Right lobe of liver (tissue), 6 donors: ENCODE data around the gene PCYOX1L. TPM values are rescaled to one million over a fixed set of nuclear protein-coding genes. Genes with fewer than 3 reads are reported as not detected.

Experiments
- ATAC-seq, 4 donors: fragments of 200-7000 bp; cut with Tn5 transposase; one replicate each; pipeline ENCODE4 v1.9.1; 2020; ENCODE audit warnings: mild to moderate bottlenecking in 4 of 4, moderate library complexity in 4 of 4
- DNase-seq, 3 donors: peaks; one replicate each; pipeline ENCODE4 v3.0.0-alpha.2; 2020
- H3K27ac ChIP-seq, 3 donors: fragments of 200-600 bp; one replicate each; pipeline ENCODE4 v1.8.0; 2022
- H3K27me3 ChIP-seq, 2 donors: fragments of 200-600 bp; one replicate each; pipeline ENCODE4 v1.8.0; 2022
- H3K36me3 ChIP-seq, 4 donors: fragments of 200-600 bp; sonication (generic) in 1 of 4; one replicate each; pipeline versions ENCODE4 v1.5.1 to v1.8.0; 2017 to 2022; ENCODE audit warnings: control low read depth in 1 of 4
- H3K4me1 ChIP-seq, 4 donors: fragments of 200-600 bp; sonication (generic) in 1 of 4; one replicate each; pipeline versions ENCODE4 v1.5.1 to v1.8.0; 2017 to 2022; ENCODE audit warnings: control low read depth in 1 of 4
- H3K4me3 ChIP-seq, 3 donors: fragments of 200-600 bp; one replicate each; pipeline ENCODE4 v1.8.0; 2022
- H3K9me3 ChIP-seq, 4 donors: fragments of 200-600 bp; sonication (generic) in 1 of 4; one replicate each; pipeline versions ENCODE4 v1.5.1 to v1.8.0; 2017 to 2022; ENCODE audit warnings: control low read depth in 1 of 4
- POLR2A ChIP-seq: fragments of 450-650 bp; IDR thresholded peaks from one replicate; pipeline ENCODE4 v1.6.1; 2017; ENCODE audit warnings: antibody characterized with exemption, mild to moderate bottlenecking
- WGBS: methylation state at CpG from one replicate; pipeline ENCODE4 v1.1.6; 2018; ENCODE audit warnings: low coverage, low lambda C conversion rate; ENCODE audit not compliant: insufficient coverage; ENCODE audit errors: missing lambda C conversion rate; 5-methylcytosine and 5-hydroxymethylcytosine counted together
- intact Hi-C, 2 donors: fragments of 100-400 bp; cut with DNase I; formaldehyde crosslinking; loops; one replicate each; pipeline versions ENCODE4 v1.11.2 to v1.14.1; 2022
- total RNA-seq, 6 experiments: library from RNA; depleted of rRNA in 2 of 6; stranded (reverse); fragments of >200 nt in 2 of 6; fragmentation: NEBNext Ultra II Directional in 3 of 6; extraction: Animal tissue kit (Norgen Biotek cat#: 25700) in 3 of 6; gene quantifications; one replicate each; pipeline versions ENCODE4 v1.1.0 to v1.2.4, GENCODE V29; 2016 to 2023
- TF ChIP-seq, protein P1 (sequence below), 4 donors: fragments of 200-600 bp in 3 of 4; fragments of 450-650 bp in 1 of 4; IDR thresholded peaks; one replicate each; pipeline versions ENCODE4 v1.5.1 to v1.8.0; 2016 to 2022; ENCODE audit warnings: antibody characterized with exemption in 4 of 4, mild to moderate bottlenecking in 2 of 4
- donor health status: DM: no; HTN: yes; CAD: no.
- donor health status: DM: no; HTN: no; CAD: no.
- donor health status: DM: no; HTN: no; CAD: no.
- donor health status: DM: no; HTN: yes; CAD: no.
- donor health status: DM: no; HTN: yes; CAD: no.

The PCYOX1L gene
- total RNA-seq, 6 experiments from 2014 or later = 0.29 to 1.2 (median 0.62) TPM

DNA sequence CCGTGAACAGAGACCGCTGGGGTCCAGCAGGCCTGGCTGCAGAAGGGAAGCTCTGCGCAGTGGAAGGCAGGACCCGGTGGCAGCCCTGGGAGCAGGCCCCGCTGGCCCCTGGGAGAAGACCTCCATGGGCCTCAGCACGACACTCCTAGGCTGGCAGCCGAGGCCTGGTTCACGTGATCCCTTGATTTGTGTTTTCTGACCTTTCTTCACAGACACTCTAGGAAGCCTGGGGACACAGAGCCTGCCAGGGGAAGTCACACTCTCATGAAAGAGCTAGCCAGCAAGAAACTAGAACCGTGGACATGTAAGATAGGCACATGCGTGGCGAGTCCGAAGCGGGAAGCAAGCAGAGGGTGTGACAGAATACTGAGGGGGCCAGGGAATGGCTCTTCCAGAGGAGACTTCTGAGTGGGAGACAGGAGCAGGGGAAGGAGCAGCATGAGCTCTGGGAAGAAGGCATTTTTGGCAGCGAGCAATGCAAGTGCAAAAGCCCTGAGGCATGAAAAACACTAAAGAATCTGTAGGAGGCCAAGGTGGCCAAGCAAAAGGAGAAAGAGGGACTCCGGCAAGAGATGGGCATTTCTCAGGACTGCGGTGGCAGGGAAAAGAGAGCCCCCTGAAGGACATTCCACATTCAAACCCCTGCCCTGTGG is 47.8 kb downstream of the PCYOX1L start:
- no peaks in the 10 kb centered on the region for H3K36me3 ChIP-seq
- TF ChIP-seq, protein P1, sequence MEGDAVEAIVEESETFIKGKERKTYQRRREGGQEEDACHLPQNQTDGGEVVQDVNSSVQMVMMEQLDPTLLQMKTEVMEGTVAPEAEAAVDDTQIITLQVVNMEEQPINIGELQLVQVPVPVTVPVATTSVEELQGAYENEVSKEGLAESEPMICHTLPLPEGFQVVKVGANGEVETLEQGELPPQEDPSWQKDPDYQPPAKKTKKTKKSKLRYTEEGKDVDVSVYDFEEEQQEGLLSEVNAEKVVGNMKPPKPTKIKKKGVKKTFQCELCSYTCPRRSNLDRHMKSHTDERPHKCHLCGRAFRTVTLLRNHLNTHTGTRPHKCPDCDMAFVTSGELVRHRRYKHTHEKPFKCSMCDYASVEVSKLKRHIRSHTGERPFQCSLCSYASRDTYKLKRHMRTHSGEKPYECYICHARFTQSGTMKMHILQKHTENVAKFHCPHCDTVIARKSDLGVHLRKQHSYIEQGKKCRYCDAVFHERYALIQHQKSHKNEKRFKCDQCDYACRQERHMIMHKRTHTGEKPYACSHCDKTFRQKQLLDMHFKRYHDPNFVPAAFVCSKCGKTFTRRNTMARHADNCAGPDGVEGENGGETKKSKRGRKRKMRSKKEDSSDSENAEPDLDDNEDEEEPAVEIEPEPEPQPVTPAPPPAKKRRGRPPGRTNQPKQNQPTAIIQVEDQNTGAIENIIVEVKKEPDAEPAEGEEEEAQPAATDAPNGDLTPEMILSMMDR (IDR thresholded peaks at IDR 0.05) = no peak
- no peak for TF ChIP-seq POLR2A
- no peaks in the 10 kb centered on the region for H3K9me3 ChIP-seq
- no peaks in the 10 kb centered on the region for H3K27me3 ChIP-seq
- H3K4me1 ChIP-seq = no peaks in the 10 kb centered on the region
- H3K27ac ChIP-seq = peak overlapping the region; percentile 10 to 29 (median 16)
- 71% methylated on average over 14 of the region's 16 CpGs for WGBS
- ATAC-seq (no peak), DNase-seq (no peak)
- H3K4me3 ChIP-seq = no peak overlapping the region
- intact Hi-C loops = no loop called here

DNA sequence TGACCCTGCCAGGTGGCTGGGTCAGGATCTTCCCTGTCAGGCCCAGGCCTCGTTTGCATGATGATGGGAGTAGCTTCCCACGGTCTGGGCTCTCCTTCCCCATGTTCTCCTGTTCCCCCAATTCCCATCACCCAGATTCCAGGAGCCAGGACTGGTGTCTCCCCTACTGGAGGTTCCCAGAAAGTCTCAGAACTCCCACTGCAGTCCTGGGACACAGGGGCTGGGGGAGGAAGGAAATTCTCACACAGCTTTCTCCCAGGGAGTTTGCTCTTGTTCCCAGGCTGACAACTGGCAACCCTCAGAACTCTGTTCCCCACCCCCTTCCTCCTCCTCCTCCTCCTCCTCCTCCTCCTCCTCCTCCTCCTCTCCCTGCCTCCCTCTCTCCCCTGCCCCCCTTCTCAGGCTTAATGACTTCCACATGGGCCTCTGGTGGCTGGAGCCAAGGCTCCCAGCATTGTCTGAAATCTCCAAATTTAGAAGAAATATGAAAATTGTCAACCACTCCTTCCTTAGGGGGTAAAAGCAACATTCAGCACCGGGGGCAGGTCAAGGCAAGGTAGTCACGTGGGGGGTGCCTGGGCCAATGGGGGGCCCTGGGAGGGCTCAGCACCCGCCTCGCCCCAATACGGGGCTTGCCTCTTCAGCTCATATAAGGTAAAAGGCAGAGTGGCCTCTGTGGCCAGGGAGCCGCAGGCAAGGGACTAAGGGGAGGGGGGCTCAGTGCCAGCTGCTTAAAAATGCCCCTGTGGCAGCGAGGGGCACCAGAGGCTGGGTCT is 48.5 kb downstream of the PCYOX1L start:
- H3K4me3 ChIP-seq = peak overlapping the region; percentile 21 to 37 (median 35)
- no peaks in the 10 kb centered on the region for H3K9me3 ChIP-seq
- H3K36me3 ChIP-seq = no peaks in the 10 kb centered on the region
- H3K27ac ChIP-seq = peak overlapping the region; percentile 54 to 64 (median 62)
- peak; percentile 56 to 66 (median 64) for ATAC-seq
- intact Hi-C loops = no loop called here
- peak in 1 of 3 donors; percentile 57 for DNase-seq
- no peaks in the 10 kb centered on the region for H3K4me1 ChIP-seq
- WGBS = 65% methylated on average over 6 of the region's 9 CpGs
- H3K27me3 ChIP-seq = no peaks in the 10 kb centered on the region
- peak; percentile 49 for TF ChIP-seq POLR2A
- TF ChIP-seq, protein P1 (IDR thresholded peaks at IDR 0.05) = no peak

DNA sequence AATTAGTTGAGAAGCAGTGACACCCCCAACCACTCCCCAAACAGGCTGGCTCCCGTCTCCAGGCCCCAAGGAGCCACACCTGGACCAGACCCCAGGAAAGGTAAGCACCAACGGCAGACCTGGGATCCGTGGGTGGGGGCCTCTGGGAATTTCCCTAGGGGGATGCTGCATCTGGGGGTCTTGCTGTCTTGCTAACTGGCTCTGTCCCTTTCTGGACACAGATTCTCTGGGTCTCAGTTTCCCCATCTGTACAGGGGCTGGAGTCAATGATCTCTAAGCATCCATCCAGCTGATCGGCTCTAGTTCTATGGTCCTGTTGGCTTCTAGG is 49.1 kb downstream of the PCYOX1L start:
- DNase-seq (no peak), ATAC-seq (no peak)
- WGBS = no CpG with 5 or more reads among the region's 4 CpGs
- no peaks in the 10 kb centered on the region for H3K27me3 ChIP-seq
- no peaks in the 10 kb centered on the region for H3K36me3 ChIP-seq
- intact Hi-C loops = no loop called here
- TF ChIP-seq, protein P1 (IDR thresholded peaks at IDR 0.05) = no peak
- no peak for TF ChIP-seq POLR2A
- H3K9me3 ChIP-seq = no peaks in the 10 kb centered on the region
- no peaks in the 10 kb centered on the region for H3K4me1 ChIP-seq
- H3K27ac ChIP-seq = peak overlapping the region; percentile 54 to 64 (median 62)
- peak overlapping the region; percentile 21 to 37 (median 35) for H3K4me3 ChIP-seq

DNA sequence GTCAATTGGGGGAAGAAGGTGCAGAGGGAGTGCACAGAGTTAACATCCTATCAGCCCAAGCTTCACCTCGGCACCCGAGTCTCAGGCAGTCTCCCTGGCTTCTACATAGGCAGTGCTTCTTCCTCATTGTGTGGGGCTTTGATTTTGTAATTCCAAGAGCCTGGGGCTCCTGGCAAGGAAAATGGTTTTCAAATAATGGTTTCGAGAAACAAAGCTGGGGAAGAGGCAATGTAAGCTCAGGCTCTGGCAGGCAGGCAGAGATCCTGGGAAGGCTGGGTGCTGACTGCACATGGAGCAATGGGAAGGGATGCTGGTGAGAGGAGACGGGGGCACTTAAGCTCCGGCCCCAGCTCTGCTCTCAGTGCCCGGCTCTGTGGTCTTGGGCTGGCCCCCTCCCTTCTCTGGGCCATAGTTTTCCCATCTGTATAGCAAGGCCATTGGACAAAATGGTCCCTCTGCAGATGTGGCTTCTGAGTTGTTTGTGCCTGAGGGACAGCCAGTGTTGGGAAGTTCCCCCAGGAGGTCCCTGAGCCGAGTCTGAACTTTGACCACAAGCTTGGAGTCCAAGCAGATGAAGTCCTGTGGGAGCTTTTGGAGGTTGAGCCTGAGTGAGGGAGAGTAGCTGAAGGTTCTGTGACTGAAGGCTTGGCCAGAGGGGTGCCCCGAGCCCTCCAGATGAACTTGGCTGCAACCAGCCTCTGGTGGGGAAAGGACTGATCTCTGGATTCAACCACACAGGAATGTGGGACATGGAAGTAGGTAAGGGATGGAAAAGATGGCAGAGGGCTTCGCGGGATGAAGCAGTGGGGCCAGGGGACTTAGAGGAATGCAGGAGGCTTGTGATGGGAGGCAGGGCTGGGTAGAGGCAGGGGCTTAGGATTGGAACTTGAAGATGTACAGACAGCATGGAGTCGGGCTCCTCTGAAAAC is 49.7 kb downstream of the PCYOX1L start:
- 66% methylated on average over 7 of the region's 11 CpGs for WGBS
- Histone ChIP-seq H3K27me3 (no peaks in the 10 kb centered on the region), H3K9me3 (no peaks in the 10 kb centered on the region), H3K4me1 (no peaks in the 10 kb centered on the region), H3K27ac (peak overlapping the region; percentile 54 to 64 (median 62)), H3K36me3 (no peaks in the 10 kb centered on the region), H3K4me3 (peak overlapping the region; percentile 21 to 37 (median 35))
- intact Hi-C loops = no loop called here
- no peak for ATAC-seq
- TF ChIP-seq, protein P1 (IDR thresholded peaks at IDR 0.05) = no peak
- TF ChIP-seq POLR2A = no peak
- DNase-seq = no peak
